C4-2B (cell line): ENCODE data around the gene CCDC73.

Experiments
- H3K27ac ChIP-seq: fragments of 450-650 bp; 2 replicates; pipeline ENCODE4 v1.5.1; 2017
- CTCF ChIP-seq: fragments of 450-650 bp; conservative IDR thresholded peaks from 2 replicates; pipeline ENCODE4 v1.5.1; 2017; ENCODE audit warnings: mild to moderate bottlenecking
- ZFX ChIP-seq: fragments of 450-650 bp; IDR thresholded peaks from 2 replicates; pipeline ENCODE4 v1.6.1; 2017

CCDC73 gene

GRCh38 chr11:32569313-32569881, 225.1 kb downstream of the CCDC73 start:
- no peak overlapping the region for H3K27ac ChIP-seq
- TF ChIP-seq CTCF (no peak), ZFX (no peak)

- no peak overlapping the region for H3K27ac ChIP-seq
- TF ChIP-seq ZFX = no peak
These were observed 227.3 kb downstream of the CCDC73 start for GRCh38 chr11:32567154-32567553.

- no peak overlapping the region for H3K27ac ChIP-seq
These were observed 227.9 kb downstream of the CCDC73 start for GRCh38 chr11:32566517-32566916.

GRCh38 chr11:32563600-32563959, 230.9 kb downstream of the CCDC73 start:
- TF ChIP-seq ZFX = no peak
- no peak for TF ChIP-seq CTCF
- H3K27ac ChIP-seq = no peak overlapping the region

More at GRCh38 chr11:32566517-32566916, 227.9 kb downstream of the CCDC73 start:
- no peak for TF ChIP-seq ZFX
- no peak for TF ChIP-seq CTCF

- no peak for TF ChIP-seq CTCF
- TF ChIP-seq ZFX = no peak
- H3K27ac ChIP-seq = no peak overlapping the region
These were observed 231.4 kb downstream of the CCDC73 start for GRCh38 chr11:32562839-32563599.

- TF ChIP-seq ZFX (no peak), CTCF (no peak; the same call in 1 of the 2 replicates)
- no peak overlapping the region for H3K27ac ChIP-seq
These were observed 232.6 kb downstream of the CCDC73 start for GRCh38 chr11:32561835-32562234.

GRCh38 chr11:32555895-32556294, 238.6 kb downstream of the CCDC73 start:
- no peak for TF ChIP-seq ZFX
- no peak for TF ChIP-seq CTCF
- H3K27ac ChIP-seq = no peak overlapping the region

- H3K27ac ChIP-seq = no peak overlapping the region
- no peak for TF ChIP-seq CTCF
- TF ChIP-seq ZFX = no peak
These were observed 239.4 kb downstream of the CCDC73 start for GRCh38 chr11:32555091-32555490.
